HG03139 (cell line): ENCODE results near the gene ARL4D.
A peak's percentile ranks its signal among the peaks of the same experiment; 100 is the strongest.
"Not testable (repeated sequence)": the region's sequence is repeated elsewhere in the genome, so short reads cannot be mapped to it uniquely, and the experiment has no call there.

ENCODE experiments used
- ATAC-seq: cut with Tn5 transposase; IDR thresholded peaks from one replicate; pipeline ENCODE4 v1.9.1; 2021; ENCODE audit not compliant: unreplicated experiment

ARL4D gene

GRCh38 chr17:43368740-43369506 is 29.9 kb upstream of the ARL4D start:
- no peak for ATAC-seq

- ATAC-seq: no peak
Observed at GRCh38 chr17:43369986-43370385, 28.8 kb upstream of the ARL4D start.

GRCh38 chr17:43371227-43371821 is 27.5 kb upstream of the ARL4D start:
- no peak for ATAC-seq

- ATAC-seq: no peak
Observed at GRCh38 chr17:43372273-43372911, 26.4 kb upstream of the ARL4D start.

- ATAC-seq: no peak
Observed at GRCh38 chr17:43373356-43373755, 25.4 kb upstream of the ARL4D start.

GRCh38 chr17:43375915-43376314 is 22.9 kb upstream of the ARL4D start:
- not testable (repeated sequence) for ATAC-seq

- no peak for ATAC-seq
Observed at GRCh38 chr17:43377056-43377810, 21.6 kb upstream of the ARL4D start.

- ATAC-seq: no peak
Observed at GRCh38 chr17:43378766-43379165, 20.0 kb upstream of the ARL4D start.

- ATAC-seq: no peak
Observed at GRCh38 chr17:43380307-43380706, 18.5 kb upstream of the ARL4D start.

GRCh38 chr17:43381204-43381603 is 17.6 kb upstream of the ARL4D start:
- no peak for ATAC-seq

- no peak for ATAC-seq
Observed at GRCh38 chr17:43381621-43382020, 17.2 kb upstream of the ARL4D start.

- ATAC-seq: no peak
Observed at GRCh38 chr17:43382776-43383175, 16.0 kb upstream of the ARL4D start.

- no peak for ATAC-seq
Observed at GRCh38 chr17:43383372-43383771, 15.4 kb upstream of the ARL4D start.

GRCh38 chr17:43383826-43384475 is 14.8 kb upstream of the ARL4D start:
- ATAC-seq: no peak

GRCh38 chr17:43384476-43384862 is 14.3 kb upstream of the ARL4D start:
- ATAC-seq: no peak

- ATAC-seq: no peak
Observed at GRCh38 chr17:43385046-43385831, 13.6 kb upstream of the ARL4D start.

GRCh38 chr17:43388359-43389045 is 10.3 kb upstream of the ARL4D start:
- ATAC-seq: peak; percentile 61

GRCh38 chr17:43389046-43389947 is 9.5 kb upstream of the ARL4D start:
- no peak for ATAC-seq

- ATAC-seq: no peak
Observed at GRCh38 chr17:43392397-43392796, 6.4 kb upstream of the ARL4D start.
